Calu3 (cell line): ENCODE measurements around the gene AREL1. TPM values are rescaled to one million over a fixed set of nuclear protein-coding genes. Genes with fewer than 3 reads are reported as not detected.

ENCODE experiments used
- BruUV-seq: library from RNA; stranded (reverse); fragments of 400-500 nt; replicated peaks from 2 replicates; lab custom pipeline; 2021; lab: Mats Ljungman, UMichigan
- CTCF ChIA-PET: fragments of 300-600 bp; sonication (Branson Sonifier 250); formaldehyde crosslinking; loops from one replicate; lab custom pipeline; 2022; ENCODE audit warnings: antibody characterized with exemption; lab: Charles Lee
- DNase-seq: peaks from one replicate; pipeline ENCODE4 v3.0.0; 2022
- H3K27ac Mint-ChIP-seq: one replicate; pipeline ENCODE4 v1.8.0; 2022; ENCODE audit warnings: mixed read lengths; ENCODE audit not compliant: unreplicated experiment
- H3K27me3 Mint-ChIP-seq: one replicate; pipeline ENCODE4 v1.8.0; 2022; ENCODE audit warnings: mixed read lengths; ENCODE audit not compliant: unreplicated experiment
- H3K36me3 Mint-ChIP-seq: one replicate; pipeline ENCODE4 v1.8.0; 2022; ENCODE audit warnings: mild to moderate bottlenecking, moderate library complexity, mixed read lengths; ENCODE audit not compliant: insufficient read depth, unreplicated experiment
- H3K4me1 Mint-ChIP-seq: one replicate; pipeline ENCODE4 v1.8.0; 2022; ENCODE audit warnings: mild to moderate bottlenecking, low read depth, mixed read lengths; ENCODE audit not compliant: unreplicated experiment
- H3K4me3 Mint-ChIP-seq: one replicate; pipeline ENCODE4 v1.8.0; 2022; ENCODE audit warnings: mild to moderate bottlenecking, low read depth, moderate library complexity, mixed read lengths; ENCODE audit not compliant: unreplicated experiment
- H3K9me3 Mint-ChIP-seq: one replicate; pipeline ENCODE4 v1.8.0; 2022; ENCODE audit warnings: low read depth, mixed read lengths; ENCODE audit not compliant: unreplicated experiment
- intact Hi-C: fragments of 100-400 bp; cut with micrococcal nuclease; formaldehyde crosslinking; loops from one replicate; pipeline ENCODE4 v1.10.0; 2022; ENCODE audit not compliant: unreplicated experiment
- total RNA-seq: library from RNA; stranded (reverse); gene quantifications from 2 replicates; pipeline ENCODE4 v1.2.3, GENCODE V29; 2022
- TF ChIP-seq, protein P1 (sequence below): fragments of 200-600 bp; IDR thresholded peaks from one replicate; pipeline ENCODE4 v1.8.0; 2022; ENCODE audit warnings: antibody characterized with exemption; ENCODE audit not compliant: unreplicated experiment

AREL1 gene
- total RNA-seq, 1 experiment from 2014 or later = 31.9 TPM

DNA sequence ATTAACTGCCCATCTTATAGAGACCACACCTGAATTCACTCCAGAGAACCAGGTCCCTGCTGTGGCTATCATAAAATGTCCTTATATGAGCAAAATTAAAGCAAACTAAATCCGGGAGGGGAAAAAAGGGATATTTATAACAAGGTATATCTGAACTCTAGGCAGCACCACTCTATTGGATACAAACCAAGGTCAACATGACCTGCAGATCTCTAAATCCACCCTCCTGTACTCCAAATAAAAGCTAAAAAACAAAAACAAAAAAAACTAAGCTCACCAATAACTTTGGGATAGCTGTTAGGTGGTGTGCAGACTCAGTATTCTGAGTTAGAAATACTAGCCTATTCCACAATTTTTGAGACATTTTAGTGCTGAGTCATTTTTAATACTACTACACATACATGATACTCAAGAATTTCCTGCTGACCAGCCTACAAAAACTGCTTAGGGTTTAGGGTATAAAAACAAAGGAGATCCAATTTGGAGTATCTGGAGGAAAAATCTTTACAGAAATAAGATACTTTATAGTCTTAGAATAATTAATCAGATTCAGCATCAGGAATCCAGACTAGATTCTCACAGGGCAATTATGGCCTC, 54.2 kb downstream of the AREL1 start:
- CTCF ChIA-PET = no interaction called here
- no peaks in the 10 kb centered on the region for H3K4me1 Mint-ChIP-seq
- DNase-seq = no peak
- no TSS peak for BruUV-seq
- intact Hi-C loops = no loop called here
- no peaks in the 10 kb centered on the region for H3K27me3 Mint-ChIP-seq
- no peak overlapping the region for H3K4me3 Mint-ChIP-seq
- peaks cover 8% of the 10 kb centered on the region for H3K36me3 Mint-ChIP-seq
- TF ChIP-seq, protein P1, sequence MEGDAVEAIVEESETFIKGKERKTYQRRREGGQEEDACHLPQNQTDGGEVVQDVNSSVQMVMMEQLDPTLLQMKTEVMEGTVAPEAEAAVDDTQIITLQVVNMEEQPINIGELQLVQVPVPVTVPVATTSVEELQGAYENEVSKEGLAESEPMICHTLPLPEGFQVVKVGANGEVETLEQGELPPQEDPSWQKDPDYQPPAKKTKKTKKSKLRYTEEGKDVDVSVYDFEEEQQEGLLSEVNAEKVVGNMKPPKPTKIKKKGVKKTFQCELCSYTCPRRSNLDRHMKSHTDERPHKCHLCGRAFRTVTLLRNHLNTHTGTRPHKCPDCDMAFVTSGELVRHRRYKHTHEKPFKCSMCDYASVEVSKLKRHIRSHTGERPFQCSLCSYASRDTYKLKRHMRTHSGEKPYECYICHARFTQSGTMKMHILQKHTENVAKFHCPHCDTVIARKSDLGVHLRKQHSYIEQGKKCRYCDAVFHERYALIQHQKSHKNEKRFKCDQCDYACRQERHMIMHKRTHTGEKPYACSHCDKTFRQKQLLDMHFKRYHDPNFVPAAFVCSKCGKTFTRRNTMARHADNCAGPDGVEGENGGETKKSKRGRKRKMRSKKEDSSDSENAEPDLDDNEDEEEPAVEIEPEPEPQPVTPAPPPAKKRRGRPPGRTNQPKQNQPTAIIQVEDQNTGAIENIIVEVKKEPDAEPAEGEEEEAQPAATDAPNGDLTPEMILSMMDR = no peak
- no peaks in the 10 kb centered on the region for H3K9me3 Mint-ChIP-seq
- H3K27ac Mint-ChIP-seq = no peak overlapping the region

DNA sequence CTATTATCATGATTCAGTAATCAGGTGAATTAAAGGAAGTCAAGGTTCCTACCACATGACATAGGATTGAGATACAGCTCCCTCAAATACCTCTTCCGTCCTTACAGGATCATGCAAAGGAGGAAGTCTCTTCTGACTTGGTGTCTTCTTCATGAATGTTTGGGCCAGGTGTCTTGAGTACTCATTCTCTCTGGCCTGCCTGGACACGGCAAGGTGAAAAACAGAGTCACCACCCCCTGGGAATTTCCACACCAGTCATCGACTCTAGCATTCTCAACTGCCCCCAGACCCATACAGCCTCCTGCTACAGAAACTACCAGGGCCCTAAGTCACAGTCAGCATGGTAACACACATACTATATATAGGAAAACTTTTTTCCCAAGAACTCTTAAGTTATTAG, 55.9 kb downstream of the AREL1 start:
- Mint-ChIP-seq H3K9me3 (no peaks in the 10 kb centered on the region), H3K4me3 (no peak overlapping the region), H3K36me3 (peaks cover 4% of the 10 kb centered on the region), H3K27me3 (no peaks in the 10 kb centered on the region), H3K4me1 (no peaks in the 10 kb centered on the region), H3K27ac (no peak overlapping the region)
- TF ChIP-seq, protein P1 = no peak
- no peak for DNase-seq
- intact Hi-C loops = no loop called here
- CTCF ChIA-PET = no interaction called here
- no TSS peak for BruUV-seq

DNA sequence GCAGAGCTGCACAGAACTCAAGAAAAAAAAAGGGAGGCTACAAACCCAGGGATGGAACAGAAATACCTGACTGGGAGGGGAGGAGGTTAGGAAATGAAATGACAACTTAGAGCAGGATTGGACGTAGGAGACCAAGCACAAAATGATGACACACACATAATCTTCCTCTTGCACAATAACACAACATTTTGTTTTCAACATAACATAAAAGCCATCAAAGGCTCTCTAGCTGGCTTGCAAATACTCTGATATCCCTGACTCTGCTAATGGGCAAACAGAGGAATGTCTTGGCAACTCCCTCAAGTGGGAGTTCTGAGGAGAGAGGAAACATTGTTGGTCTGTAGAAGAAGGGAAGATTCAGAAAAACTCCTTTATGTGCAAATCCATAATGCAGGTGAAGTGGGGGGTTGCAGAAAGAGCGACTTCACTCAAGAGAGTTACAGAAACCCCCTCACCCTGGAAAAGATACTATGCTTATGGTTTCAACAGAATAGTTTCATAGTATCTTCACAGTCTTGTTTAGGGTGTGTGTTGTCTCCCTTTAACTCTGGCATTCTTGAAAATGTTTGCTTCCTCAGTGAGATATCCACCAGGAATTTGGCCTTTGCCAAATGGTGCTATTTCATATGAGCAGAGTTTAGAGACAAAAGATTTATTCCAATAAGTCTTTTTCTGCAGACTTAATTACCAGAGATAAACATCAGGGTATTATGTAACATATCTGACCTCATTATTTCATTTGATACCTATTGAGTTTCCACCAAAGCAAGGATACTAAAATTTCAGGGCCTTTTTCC, 57.1 kb downstream of the AREL1 start:
- no peak for DNase-seq
- CTCF ChIA-PET = interaction anchor here (1.7 kb wide), 1 partner anchor 47 kb away, joined by 6 read pairs; no protein-coding TSS in a partner anchor
- intact Hi-C loops = no loop called here

DNA sequence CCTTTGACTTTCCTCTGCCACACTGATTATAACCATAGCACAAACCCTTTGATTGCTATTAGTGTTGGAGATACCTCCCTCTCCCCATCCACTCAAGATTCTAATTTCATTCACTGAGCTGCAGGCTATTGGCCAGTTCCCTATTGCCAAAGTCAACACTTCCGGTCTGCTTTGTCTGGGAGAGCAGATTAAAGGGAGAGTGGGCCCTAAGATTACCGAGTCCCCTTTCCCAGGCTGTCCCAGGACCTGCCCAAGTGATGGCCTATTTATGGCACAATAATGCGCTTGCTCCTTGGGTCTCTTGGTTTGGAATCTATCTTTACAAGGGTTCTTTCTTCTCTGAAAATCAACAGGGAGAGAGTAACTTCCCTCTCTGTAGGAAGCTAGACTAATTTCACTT, 57.9 kb downstream of the AREL1 start:
- no peaks in the 10 kb centered on the region for H3K9me3 Mint-ChIP-seq
- CTCF ChIA-PET = interaction anchor here (1.7 kb wide), 1 partner anchor 46 kb away, joined by 6 read pairs; no protein-coding TSS in a partner anchor
- no peak overlapping the region for H3K4me3 Mint-ChIP-seq
- intact Hi-C loops = no loop called here
- H3K36me3 Mint-ChIP-seq = no peaks in the 10 kb centered on the region
- no TSS peak for BruUV-seq
- TF ChIP-seq, protein P1 = no peak
- H3K27ac Mint-ChIP-seq = no peak overlapping the region
- DNase-seq = no peak
- no peaks in the 10 kb centered on the region for H3K4me1 Mint-ChIP-seq
- H3K27me3 Mint-ChIP-seq = no peaks in the 10 kb centered on the region

More for the DNA sequence above, 57.1 kb downstream of the AREL1 start:
- Mint-ChIP-seq H3K9me3 (no peaks in the 10 kb centered on the region), H3K4me1 (no peaks in the 10 kb centered on the region), H3K27me3 (no peaks in the 10 kb centered on the region), H3K36me3 (no peaks in the 10 kb centered on the region), H3K4me3 (no peak overlapping the region), H3K27ac (no peak overlapping the region)
- TF ChIP-seq, protein P1 = no peak
- BruUV-seq = no TSS peak
